Mesothelial cell of epicardium (in vitro differentiated cells): ENCODE results near the gene CADPS. TPM values are rescaled to one million over a fixed set of nuclear protein-coding genes. Genes with fewer than 3 reads are reported as not detected.

Source experiments
- DNase-seq, 2 experiments: peaks; one replicate each; pipeline ENCODE4 v3.0.0; 2021; ENCODE audit warnings: low spot score in 2 of 2; ENCODE audit not compliant: unreplicated experiment in 2 of 2
- H3K27ac Mint-ChIP-seq: 2 replicates; pipeline ENCODE4 v1.8.0; 2021; ENCODE audit warnings: mixed read lengths
- H3K27me3 Mint-ChIP-seq: 2 replicates; pipeline ENCODE4 v1.8.0; 2021; ENCODE audit warnings: low read depth, mixed read lengths
- H3K36me3 Mint-ChIP-seq: 2 replicates; pipeline ENCODE4 v1.8.0; 2021; ENCODE audit warnings: mixed read lengths
- H3K4me1 Mint-ChIP-seq: 2 replicates; pipeline ENCODE4 v1.8.0; 2021; ENCODE audit warnings: mixed read lengths
- H3K4me3 Mint-ChIP-seq: 2 replicates; pipeline ENCODE4 v1.8.0; 2021; ENCODE audit warnings: mild to moderate bottlenecking, moderate library complexity, mixed read lengths
- H3K9me3 Mint-ChIP-seq: 2 replicates; pipeline ENCODE4 v1.8.0; 2021; ENCODE audit warnings: mixed read lengths
- total RNA-seq: library from RNA; stranded (reverse); gene quantifications from 3 replicates; pipeline ENCODE4 v1.2.1, GENCODE V29; 2021
- TF ChIP-seq, protein P1 (sequence below): fragments of 200-600 bp; sonication (generic); IDR thresholded peaks from one replicate; pipeline ENCODE4 v1.5.0; 2021; ENCODE audit warnings: antibody characterized with exemption; ENCODE audit not compliant: unreplicated experiment

The CADPS gene
- total RNA-seq, 1 donor from 2014 or later, result 4.2 TPM

DNA sequence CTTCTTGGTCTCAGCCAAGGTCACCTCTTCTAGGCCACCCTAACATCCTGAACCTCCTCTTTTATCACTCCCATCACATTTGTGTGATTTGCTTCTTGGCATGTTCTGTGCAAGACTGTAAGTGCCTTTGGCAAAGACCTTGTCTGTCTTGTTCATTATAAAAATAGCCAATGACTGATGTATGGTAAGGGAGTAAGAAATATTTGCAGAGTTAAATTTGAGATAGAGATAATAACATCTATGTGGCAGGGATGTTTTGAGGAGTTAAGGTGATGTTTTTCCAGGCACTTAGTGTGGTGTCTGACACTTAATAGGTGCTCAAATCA lies 202.3 kb downstream of the CADPS start:
- Mint-ChIP-seq H3K36me3 (no peaks in the 10 kb centered on the region), H3K27me3 (peaks cover 35% of the 10 kb centered on the region), H3K9me3 (no peaks in the 10 kb centered on the region), H3K27ac (no peak overlapping the region), H3K4me3 (no peak overlapping the region), H3K4me1 (peaks cover 13% of the 10 kb centered on the region)
- DNase-seq, result no peak
- TF ChIP-seq, protein P1, sequence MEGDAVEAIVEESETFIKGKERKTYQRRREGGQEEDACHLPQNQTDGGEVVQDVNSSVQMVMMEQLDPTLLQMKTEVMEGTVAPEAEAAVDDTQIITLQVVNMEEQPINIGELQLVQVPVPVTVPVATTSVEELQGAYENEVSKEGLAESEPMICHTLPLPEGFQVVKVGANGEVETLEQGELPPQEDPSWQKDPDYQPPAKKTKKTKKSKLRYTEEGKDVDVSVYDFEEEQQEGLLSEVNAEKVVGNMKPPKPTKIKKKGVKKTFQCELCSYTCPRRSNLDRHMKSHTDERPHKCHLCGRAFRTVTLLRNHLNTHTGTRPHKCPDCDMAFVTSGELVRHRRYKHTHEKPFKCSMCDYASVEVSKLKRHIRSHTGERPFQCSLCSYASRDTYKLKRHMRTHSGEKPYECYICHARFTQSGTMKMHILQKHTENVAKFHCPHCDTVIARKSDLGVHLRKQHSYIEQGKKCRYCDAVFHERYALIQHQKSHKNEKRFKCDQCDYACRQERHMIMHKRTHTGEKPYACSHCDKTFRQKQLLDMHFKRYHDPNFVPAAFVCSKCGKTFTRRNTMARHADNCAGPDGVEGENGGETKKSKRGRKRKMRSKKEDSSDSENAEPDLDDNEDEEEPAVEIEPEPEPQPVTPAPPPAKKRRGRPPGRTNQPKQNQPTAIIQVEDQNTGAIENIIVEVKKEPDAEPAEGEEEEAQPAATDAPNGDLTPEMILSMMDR, result no peak

DNA sequence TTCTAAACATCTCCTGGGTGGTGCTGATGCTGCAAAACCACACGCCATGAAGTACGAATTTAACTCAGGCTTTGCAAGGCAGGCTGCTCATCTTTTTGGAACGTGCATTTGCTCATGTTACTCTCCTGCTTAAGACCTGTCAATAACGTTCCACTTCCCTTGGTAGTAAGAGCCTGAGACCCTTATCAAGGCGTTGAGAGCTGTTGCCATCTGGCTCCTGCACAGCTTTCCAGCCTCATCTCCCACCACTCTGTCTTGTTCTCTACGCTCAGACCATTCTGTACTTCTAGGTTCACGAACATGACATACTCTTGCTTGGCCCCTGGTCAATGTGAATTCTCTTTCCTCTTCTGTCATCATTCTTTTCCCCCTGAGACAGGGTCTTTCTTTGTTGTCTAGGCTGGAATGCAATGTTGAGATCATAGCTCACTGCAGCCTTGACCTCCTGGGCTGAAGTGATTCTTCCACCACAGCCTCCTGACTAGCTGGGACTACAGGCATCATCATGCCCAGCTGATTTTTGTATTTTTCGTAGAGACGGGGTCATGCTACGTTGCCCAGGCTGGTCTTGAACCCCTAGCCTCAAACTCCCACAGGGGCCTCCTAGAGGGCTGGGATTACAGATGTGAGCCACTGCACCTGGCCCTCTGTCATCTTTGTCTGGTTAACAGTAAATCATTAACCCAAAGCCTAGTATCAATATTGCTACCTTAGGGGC lies 202.8 kb downstream of the CADPS start:
- Mint-ChIP-seq H3K4me1 (peaks cover 8% of the 10 kb centered on the region), H3K27ac (no peak overlapping the region), H3K27me3 (peaks cover 40% of the 10 kb centered on the region), H3K36me3 (no peaks in the 10 kb centered on the region), H3K9me3 (no peaks in the 10 kb centered on the region), H3K4me3 (no peak overlapping the region)
- DNase-seq, result no peak
- TF ChIP-seq, protein P1, result no peak

DNA sequence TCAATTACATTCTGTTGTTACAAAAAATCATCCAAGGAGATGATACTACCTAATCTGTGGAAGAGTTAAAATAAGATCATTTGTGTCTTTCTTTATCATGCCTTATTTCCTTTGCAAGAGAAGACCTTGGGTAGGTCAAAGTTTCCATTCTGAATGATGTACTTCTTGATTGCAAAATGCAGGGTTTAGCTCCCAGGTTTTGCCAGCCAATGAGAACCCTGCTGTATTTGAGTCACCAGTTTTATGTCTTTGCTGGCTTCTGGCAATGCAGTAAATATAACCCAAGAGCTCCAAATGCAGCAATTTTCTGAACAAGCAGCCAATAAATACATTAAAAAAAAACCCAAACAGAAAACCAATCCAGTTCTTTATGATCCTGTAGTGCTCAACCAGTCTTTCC lies 204.9 kb downstream of the CADPS start:
- H3K4me1 Mint-ChIP-seq, result no peaks in the 10 kb centered on the region
- H3K36me3 Mint-ChIP-seq, result no peaks in the 10 kb centered on the region
- H3K4me3 Mint-ChIP-seq, result no peak overlapping the region
- no peak for DNase-seq
- H3K27ac Mint-ChIP-seq, result no peak overlapping the region
- no peaks in the 10 kb centered on the region for H3K9me3 Mint-ChIP-seq
- peaks cover 56% of the 10 kb centered on the region for H3K27me3 Mint-ChIP-seq
- TF ChIP-seq, protein P1, result no peak

DNA sequence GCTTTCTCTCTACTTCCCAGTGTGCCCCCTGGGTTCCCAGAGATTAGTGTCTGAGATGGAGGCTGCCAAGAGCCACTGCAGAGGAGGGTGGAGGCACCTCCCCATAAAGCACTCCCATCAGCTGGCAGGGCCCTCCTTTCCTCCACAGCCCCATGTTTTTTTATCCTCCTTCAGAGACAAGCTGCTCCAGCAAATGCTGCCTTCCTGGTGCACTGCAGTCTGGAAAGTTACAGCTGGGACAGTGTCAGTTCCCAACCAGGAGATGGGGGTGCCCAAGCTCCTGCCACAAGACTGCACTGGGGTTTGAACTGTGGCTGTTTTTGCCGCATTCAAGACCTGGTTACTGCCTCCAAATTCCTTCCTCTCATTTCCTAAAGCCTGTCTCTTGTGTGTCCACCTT lies 206.1 kb downstream of the CADPS start:
- Mint-ChIP-seq H3K36me3 (no peaks in the 10 kb centered on the region), H3K27me3 (peaks cover 59% of the 10 kb centered on the region), H3K4me3 (no peak overlapping the region), H3K27ac (no peak overlapping the region), H3K9me3 (no peaks in the 10 kb centered on the region), H3K4me1 (no peaks in the 10 kb centered on the region)
- no peak for DNase-seq
- TF ChIP-seq, protein P1, result no peak

DNA sequence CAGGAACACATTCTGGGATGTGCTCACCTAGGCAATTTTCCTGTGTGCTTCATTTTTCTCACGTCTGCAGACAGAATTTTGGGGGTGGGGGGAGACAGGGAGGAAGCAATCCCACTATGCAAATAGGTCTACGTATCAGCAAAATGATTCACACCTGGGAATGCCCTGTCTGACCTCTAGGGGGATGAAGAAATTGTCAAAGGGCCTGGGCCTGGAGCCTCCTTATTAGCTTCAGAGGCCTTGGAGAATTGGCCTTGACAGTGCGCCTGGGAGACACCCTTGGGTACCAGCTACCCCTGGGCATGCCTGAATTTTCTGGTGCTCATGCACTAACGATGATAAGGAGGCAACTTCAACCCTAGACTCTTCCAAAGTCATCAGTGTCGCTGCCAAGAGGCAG lies 207.5 kb downstream of the CADPS start:
- TF ChIP-seq, protein P1, result peak; percentile 38
- no peak for DNase-seq
- H3K4me3 Mint-ChIP-seq, result no peak overlapping the region

More for the DNA sequence above, 207.5 kb downstream of the CADPS start:
- Mint-ChIP-seq H3K27ac (no peak overlapping the region), H3K27me3 (peaks cover 58% of the 10 kb centered on the region), H3K4me1 (no peaks in the 10 kb centered on the region), H3K36me3 (no peaks in the 10 kb centered on the region), H3K9me3 (no peaks in the 10 kb centered on the region)
